GM23248 (cell line): ENCODE results near the gene JMY.

ENCODE experiments used
- EZH2 ChIP-seq: fragments of 200-600 bp; sonication (generic); IDR thresholded peaks from 2 replicates; pipeline ENCODE4 v1.6.1; 2018; ENCODE audit warnings: antibody characterized with exemption, mild to moderate bottlenecking; ENCODE audit not compliant: insufficient read depth, poor library complexity, severe bottlenecking
- EZH2phosphoT487 ChIP-seq: fragments of 200-600 bp; sonication (generic); IDR thresholded peaks from 2 replicates; pipeline ENCODE4 v1.6.1; 2018; ENCODE audit warnings: antibody characterized with exemption, moderate library complexity, mild to moderate bottlenecking, low read depth; ENCODE audit not compliant: insufficient read depth

DNA sequence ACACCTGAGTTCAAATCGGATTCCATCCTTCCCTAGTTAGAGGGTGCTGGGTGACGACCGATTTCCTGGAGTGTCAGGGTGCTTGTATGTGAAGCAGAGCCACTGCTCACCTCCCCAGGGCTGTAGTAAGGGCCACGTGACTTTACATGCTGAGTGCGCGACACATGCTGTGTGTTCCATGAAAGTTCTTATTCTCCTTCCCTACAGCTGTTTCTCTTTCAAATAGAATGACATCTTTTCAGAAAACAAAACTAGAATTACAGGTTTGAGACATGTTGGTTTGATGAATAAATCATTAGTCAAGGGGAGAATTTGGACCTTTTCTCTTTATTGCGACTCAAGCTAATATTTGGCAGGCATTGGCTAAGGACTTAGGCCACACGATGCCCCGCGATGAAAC, 113.1 kb downstream of the JMY start:
- TF ChIP-seq EZH2phosphoT487 (no peak), EZH2 (no peak)
